ENCODE measurements around the gene TAS2R31. TPM values are rescaled to one million over a fixed set of nuclear protein-coding genes. Genes with fewer than 3 reads are reported as not detected.
"Not testable (repeated sequence)": the region's sequence is repeated elsewhere in the genome, so short reads cannot be mapped to it uniquely, and the experiment has no call there.

TAS2R31 gene
- total RNA-seq, 1 donor from 2014 or later: 8.9 TPM

- Histone ChIP-seq H3K9me3 (ENCODE audit: control insufficient read depth in 3 of 3, low read length in 3 of 3) (no peaks in the 10 kb centered on the region), H3K9ac (ENCODE audit: low read depth in 1 of 3, low read length in 3 of 3) (no peak overlapping the region), H3K27ac (ENCODE audit: low read depth, low read length) (no peak overlapping the region), H3K4me3 (ENCODE audit: low read length in 3 of 3) (no peak overlapping the region), H3K36me3 (ENCODE audit: control insufficient read depth in 3 of 3, insufficient read depth in 3 of 3, low read length in 3 of 3) (peaks cover 0 to 4% (median 0%) of the 10 kb centered on the region in 3 donors), H3K27me3 (ENCODE audit: control insufficient read depth in 3 of 3, insufficient read depth in 3 of 3, low read length in 3 of 3) (no peaks in the 10 kb centered on the region), H3K4me1 (ENCODE audit: control insufficient read depth in 3 of 3, insufficient read depth in 3 of 3, low read length in 3 of 3) (no peaks in the 10 kb centered on the region)
Observed at GRCh38 chr12:11055306-11055705, 24.1 kb upstream of the TAS2R31 start.

GRCh38 chr12:11049806-11050531 is 18.8 kb upstream of the TAS2R31 start:
- H3K9me3 ChIP-seq (ENCODE audit: control insufficient read depth in 3 of 3, low read length in 3 of 3); H3K9ac ChIP-seq (ENCODE audit: low read depth in 1 of 3, low read length in 3 of 3); H3K27ac ChIP-seq (ENCODE audit: low read depth, low read length); H3K4me1 ChIP-seq (ENCODE audit: control insufficient read depth in 3 of 3, insufficient read depth in 3 of 3, low read length in 3 of 3); H3K4me3 ChIP-seq (ENCODE audit: low read length in 3 of 3); H3K27me3 ChIP-seq (ENCODE audit: control insufficient read depth in 3 of 3, insufficient read depth in 3 of 3, low read length in 3 of 3): not testable (repeated sequence)
- H3K36me3 ChIP-seq (ENCODE audit: control insufficient read depth in 3 of 3, insufficient read depth in 3 of 3, low read length in 3 of 3): peaks cover 0 to 12% (median under 1%) of the 10 kb centered on the region in 3 donors

- H3K27me3 ChIP-seq (ENCODE audit: control insufficient read depth in 3 of 3, insufficient read depth in 3 of 3, low read length in 3 of 3); H3K4me3 ChIP-seq (ENCODE audit: low read length in 3 of 3): not testable (repeated sequence)
Observed at GRCh38 chr12:11041366-11041765, 10.2 kb upstream of the TAS2R31 start.

GRCh38 chr12:11040162-11040561 is 9.0 kb upstream of the TAS2R31 start:
- no peak overlapping the region for H3K27ac ChIP-seq (ENCODE audit: low read depth, low read length)
- H3K4me3 ChIP-seq (ENCODE audit: low read length in 3 of 3): no peak overlapping the region
- H3K27me3 ChIP-seq (ENCODE audit: control insufficient read depth in 3 of 3, insufficient read depth in 3 of 3, low read length in 3 of 3): no peaks in the 10 kb centered on the region
- no peak overlapping the region for H3K9ac ChIP-seq (ENCODE audit: low read depth in 1 of 3, low read length in 3 of 3)
- peaks cover 0 to 3% (median 0%) of the 10 kb centered on the region in 3 donors for H3K36me3 ChIP-seq (ENCODE audit: control insufficient read depth in 3 of 3, insufficient read depth in 3 of 3, low read length in 3 of 3)
- H3K9me3 ChIP-seq (ENCODE audit: control insufficient read depth in 3 of 3, low read length in 3 of 3): no peaks in the 10 kb centered on the region
- H3K4me1 ChIP-seq (ENCODE audit: control insufficient read depth in 3 of 3, insufficient read depth in 3 of 3, low read length in 3 of 3): no peaks in the 10 kb centered on the region

More at GRCh38 chr12:11041366-11041765, 10.2 kb upstream of the TAS2R31 start:
- H3K36me3 ChIP-seq (ENCODE audit: control insufficient read depth in 3 of 3, insufficient read depth in 3 of 3, low read length in 3 of 3); H3K9ac ChIP-seq (ENCODE audit: low read depth in 1 of 3, low read length in 3 of 3); H3K27ac ChIP-seq (ENCODE audit: low read depth, low read length); H3K4me1 ChIP-seq (ENCODE audit: control insufficient read depth in 3 of 3, insufficient read depth in 3 of 3, low read length in 3 of 3); H3K9me3 ChIP-seq (ENCODE audit: control insufficient read depth in 3 of 3, low read length in 3 of 3): not testable (repeated sequence)

GRCh38 chr12:11039171-11039570 is 8.0 kb upstream of the TAS2R31 start:
- Histone ChIP-seq H3K4me1 (ENCODE audit: control insufficient read depth in 3 of 3, insufficient read depth in 3 of 3, low read length in 3 of 3) (no peaks in the 10 kb centered on the region), H3K9ac (ENCODE audit: low read depth in 1 of 3, low read length in 3 of 3) (no peak overlapping the region), H3K4me3 (ENCODE audit: low read length in 3 of 3) (no peak overlapping the region), H3K9me3 (ENCODE audit: control insufficient read depth in 3 of 3, low read length in 3 of 3) (no peaks in the 10 kb centered on the region), H3K36me3 (ENCODE audit: control insufficient read depth in 3 of 3, insufficient read depth in 3 of 3, low read length in 3 of 3) (no peaks in the 10 kb centered on the region), H3K27me3 (ENCODE audit: control insufficient read depth in 3 of 3, insufficient read depth in 3 of 3, low read length in 3 of 3) (no peaks in the 10 kb centered on the region), H3K27ac (ENCODE audit: low read depth, low read length) (no peak overlapping the region)

- not testable (repeated sequence) for H3K9me3 ChIP-seq (ENCODE audit: control insufficient read depth in 3 of 3, low read length in 3 of 3); H3K27me3 ChIP-seq (ENCODE audit: control insufficient read depth in 3 of 3, insufficient read depth in 3 of 3, low read length in 3 of 3); H3K4me3 ChIP-seq (ENCODE audit: low read length in 3 of 3); H3K27ac ChIP-seq (ENCODE audit: low read depth, low read length); H3K4me1 ChIP-seq (ENCODE audit: control insufficient read depth in 3 of 3, insufficient read depth in 3 of 3, low read length in 3 of 3); H3K9ac ChIP-seq (ENCODE audit: low read depth in 1 of 3, low read length in 3 of 3); H3K36me3 ChIP-seq (ENCODE audit: control insufficient read depth in 3 of 3, insufficient read depth in 3 of 3, low read length in 3 of 3)
Observed at GRCh38 chr12:11033959-11034358, 2.8 kb upstream of the TAS2R31 start.

- no peaks in the 10 kb centered on the region for H3K27me3 ChIP-seq (ENCODE audit: control insufficient read depth in 3 of 3, insufficient read depth in 3 of 3, low read length in 3 of 3)
- peaks cover 0 to 10% (median 3%) of the 10 kb centered on the region in 3 donors for H3K36me3 ChIP-seq (ENCODE audit: control insufficient read depth in 3 of 3, insufficient read depth in 3 of 3, low read length in 3 of 3)
- no peaks in the 10 kb centered on the region for H3K9me3 ChIP-seq (ENCODE audit: control insufficient read depth in 3 of 3, low read length in 3 of 3)
- H3K27ac ChIP-seq (ENCODE audit: low read depth, low read length): no peak overlapping the region
- no peak overlapping the region for H3K4me3 ChIP-seq (ENCODE audit: low read length in 3 of 3)
- no peaks in the 10 kb centered on the region for H3K4me1 ChIP-seq (ENCODE audit: control insufficient read depth in 3 of 3, insufficient read depth in 3 of 3, low read length in 3 of 3)
- no peak overlapping the region for H3K9ac ChIP-seq (ENCODE audit: low read depth in 1 of 3, low read length in 3 of 3)
Observed at GRCh38 chr12:11026118-11026517, 5.1 kb downstream of the TAS2R31 start.

GRCh38 chr12:11023387-11023786 is 7.8 kb downstream of the TAS2R31 start:
- Histone ChIP-seq H3K9me3 (ENCODE audit: control insufficient read depth in 3 of 3, low read length in 3 of 3) (no peaks in the 10 kb centered on the region), H3K4me3 (ENCODE audit: low read length in 3 of 3) (no peak overlapping the region), H3K4me1 (ENCODE audit: control insufficient read depth in 3 of 3, insufficient read depth in 3 of 3, low read length in 3 of 3) (no peaks in the 10 kb centered on the region), H3K27me3 (ENCODE audit: control insufficient read depth in 3 of 3, insufficient read depth in 3 of 3, low read length in 3 of 3) (no peaks in the 10 kb centered on the region), H3K9ac (ENCODE audit: low read depth in 1 of 3, low read length in 3 of 3) (no peak overlapping the region), H3K36me3 (ENCODE audit: control insufficient read depth in 3 of 3, insufficient read depth in 3 of 3, low read length in 3 of 3) (peaks cover 2 to 10% (median 3%) of the 10 kb centered on the region in 3 donors), H3K27ac (ENCODE audit: low read depth, low read length) (no peak overlapping the region)

GRCh38 chr12:11022520-11022919 is 8.7 kb downstream of the TAS2R31 start, which contains the start of gene TAS2R19:
TAS2R19 (minus strand) TSS chr12:11022620; CDS start chr12:11022571, 49 bp downstream.
- Histone ChIP-seq H3K4me3 (ENCODE audit: low read length in 3 of 3) (no peak within 1 kb of the TSS), H3K4me1 (ENCODE audit: control insufficient read depth in 3 of 3, insufficient read depth in 3 of 3, low read length in 3 of 3) (no peaks in the 10 kb centered on the region), H3K27me3 (ENCODE audit: control insufficient read depth in 3 of 3, insufficient read depth in 3 of 3, low read length in 3 of 3) (no peaks in the 10 kb centered on the region), H3K36me3 (ENCODE audit: control insufficient read depth in 3 of 3, insufficient read depth in 3 of 3, low read length in 3 of 3) (peaks cover 3 to 8% (median 5%) of the 10 kb centered on the region in 3 donors), H3K9me3 (ENCODE audit: control insufficient read depth in 3 of 3, low read length in 3 of 3) (no peaks in the 10 kb centered on the region), H3K27ac (ENCODE audit: low read depth, low read length) (no peak within 1 kb of the TSS), H3K9ac (ENCODE audit: low read depth in 1 of 3, low read length in 3 of 3) (no peak within 1 kb of the TSS)

- no peak overlapping the region for H3K27ac ChIP-seq (ENCODE audit: low read depth, low read length)
Observed at GRCh38 chr12:11016937-11017336, 14.3 kb downstream of the TAS2R31 start.

More at GRCh38 chr12:11016937-11017336, 14.3 kb downstream of the TAS2R31 start:
- Histone ChIP-seq H3K36me3 (ENCODE audit: control insufficient read depth in 3 of 3, insufficient read depth in 3 of 3, low read length in 3 of 3) (peaks cover 2 to 5% (median 3%) of the 10 kb centered on the region in 3 donors), H3K9ac (ENCODE audit: low read depth in 1 of 3, low read length in 3 of 3) (no peak overlapping the region), H3K4me1 (ENCODE audit: control insufficient read depth in 3 of 3, insufficient read depth in 3 of 3, low read length in 3 of 3) (no peaks in the 10 kb centered on the region), H3K27me3 (ENCODE audit: control insufficient read depth in 3 of 3, insufficient read depth in 3 of 3, low read length in 3 of 3) (no peaks in the 10 kb centered on the region), H3K9me3 (ENCODE audit: control insufficient read depth in 3 of 3, low read length in 3 of 3) (no peaks in the 10 kb centered on the region), H3K4me3 (ENCODE audit: low read length in 3 of 3) (no peak overlapping the region)

All from skeletal muscle tissue (tissue), 4 donors.